GM12878 (cell line): ENCODE measurements around the gene SMOC1. TPM values are rescaled to one million over a fixed set of nuclear protein-coding genes. Genes with fewer than 3 reads are reported as not detected.

Experiments used
- ATAC-seq: fragments of 200-7000 bp; cut with Tn5 transposase; 3 replicates; pipeline ENCODE4 v1.9.1; 2020; ENCODE audit warnings: mild to moderate bottlenecking, moderate library complexity
- BruUV-seq: library from RNA; stranded (reverse); fragments of 400-500 nt; replicated peaks from 2 replicates; lab custom pipeline; 2021; lab: Mats Ljungman, UMichigan
- CTCF ChIA-PET: fragments of 300-600 bp; sonication (Branson Sonifier 250); formaldehyde crosslinking; extraction: SDS; loops from one replicate; lab custom pipeline; 2021; ENCODE audit warnings: inconsistent platforms; lab: Yijun Ruan, JAX
- POLR2A ChIA-PET: fragments of 350-600 bp; formaldehyde crosslinking; extraction: SDS; loops from one replicate; lab custom pipeline; 2021; ENCODE audit warnings: inconsistent platforms; lab: Charles Lee
- RAD21 ChIA-PET: fragments of 300-600 bp; sonication (Branson Sonifier 250); formaldehyde crosslinking; loops from one replicate; lab custom pipeline; 2023; ENCODE audit warnings: antibody characterized with exemption; ENCODE audit not compliant: unreplicated experiment; lab: Charles Lee
- SMC1A ChIA-PET: fragments of 300-600 bp; sonication (Branson Sonifier 250); formaldehyde crosslinking; loops from one replicate; lab custom pipeline; 2023; ENCODE audit not compliant: unreplicated experiment, uncharacterized antibody; lab: Charles Lee
- DNase-seq: peaks from one replicate; pipeline ENCODE4 v3.0.0-alpha.2; 2011; ENCODE audit warnings: low read depth, low spot score
- FAIRE-seq: peaks from 3 replicates; lab custom pipeline; 2011; peaks lifted over from hg19 to GRCh38; lab: Jason Lieb, UNC
- H2AFZ ChIP-seq: 2 replicates; pipeline ENCODE4 v1.6.0; 2011; ENCODE audit warnings: low read depth, low read length, control low read depth; ENCODE audit not compliant: control insufficient read depth
- H3K27ac ChIP-seq: 2 replicates; pipeline ENCODE4 v1.5.1; 2011; ENCODE audit warnings: control low read depth; ENCODE audit not compliant: control insufficient read depth, insufficient read depth
- H3K27me3 ChIP-seq, 2 experiments: replicated peaks in 1 of 2; 2 replicates each; pipeline versions ENCODE4 v1.6.0 to v1.6.1; 2011; ENCODE audit warnings: low read length in 1 of 2; ENCODE audit not compliant: control insufficient read depth in 2 of 2, insufficient read depth in 2 of 2
- H3K36me3 ChIP-seq, 2 experiments: 2 replicates each; pipeline ENCODE4 v1.5.1; 2011; ENCODE audit warnings: low read length in 1 of 2; ENCODE audit not compliant: control insufficient read depth in 2 of 2, insufficient read depth in 2 of 2
- H3K4me1 ChIP-seq: 2 replicates; pipeline ENCODE4 v1.6.1; 2011; ENCODE audit warnings: mild to moderate bottlenecking, low read length, moderate library complexity, mixed read lengths; ENCODE audit not compliant: control insufficient read depth, insufficient read depth
- H3K4me2 ChIP-seq: 2 replicates; pipeline ENCODE4 v1.6.0; 2011; ENCODE audit warnings: control low read depth; ENCODE audit not compliant: control insufficient read depth, insufficient read depth
- H3K4me3 ChIP-seq: fragments of 200-600 bp; sonication (generic); 2 replicates; pipeline ENCODE4 v1.5.1; 2016
- H3K79me2 ChIP-seq: 2 replicates; pipeline ENCODE4 v1.6.0; 2011; ENCODE audit warnings: low read length; ENCODE audit not compliant: control insufficient read depth, insufficient read depth
- H3K9ac ChIP-seq: 2 replicates; pipeline ENCODE4 v1.8.0; 2011; ENCODE audit warnings: low read length, control low read depth, mixed read lengths; ENCODE audit not compliant: control insufficient read depth, insufficient read depth
- H3K9me3 ChIP-seq: replicated peaks from 3 replicates; pipeline ENCODE4 v1.5.1; 2011; ENCODE audit warnings: mild to moderate bottlenecking, low read length; ENCODE audit not compliant: control insufficient read depth, insufficient read depth
- H4K20me1 ChIP-seq: 2 replicates; pipeline ENCODE4 v1.6.0; 2011; ENCODE audit not compliant: control insufficient read depth, insufficient read depth
- E2F4 ChIP-seq: IDR thresholded peaks from 2 replicates; pipeline ENCODE4 v1.6.1; 2012; ENCODE audit warnings: low read depth, low read length, improper control_type of control experiment
- HDAC6 ChIP-seq: fragments of 200-600 bp; sonication (generic); IDR thresholded peaks from one replicate; pipeline ENCODE4 v1.8.0; 2017; ENCODE audit warnings: antibody characterized with exemption; ENCODE audit not compliant: unreplicated experiment
- SREBF1 ChIP-seq: IDR thresholded peaks from 2 replicates; pipeline ENCODE4 v1.6.1; 2012; ENCODE audit warnings: mild to moderate bottlenecking, low read length
- WGBS: methylation state at CpG from one replicate; pipeline ENCODE4 v1.1.6; 2016; ENCODE audit warnings: low lambda C conversion rate; ENCODE audit not compliant: insufficient replicate concordance, insufficient coverage; ENCODE audit errors: missing lambda C conversion rate; 5-methylcytosine and 5-hydroxymethylcytosine counted together
- in situ Hi-C: fragments of 300-500 bp; cut with MboI; formaldehyde crosslinking; loops from 9 replicates; pipeline ENCODE4 v1.14.3; 2018; ENCODE audit warnings: mixed read lengths
- intact Hi-C: fragments of 100-400 bp; cut with micrococcal nuclease; formaldehyde crosslinking; loops from one replicate; pipeline ENCODE4 v1.14.2; 2022; ENCODE audit not compliant: unreplicated experiment
- polyA plus RNA-seq, 11 experiments: library from polyadenylated mRNA; depleted of rRNA in 4 of 11; unstranded in 6 of 11; stranded (reverse) in 5 of 11; fragments of >200 nt; fragmentation: Nextera tagmentation in 4 of 11; fragmentation: Illumina TruSeq in 1 of 11; extraction: Ambion mirVana in 4 of 11; extraction: Trizol in 1 of 11; gene quantifications; 1 replicate in 1 of 11; 2 replicates in 10 of 11; pipeline versions ENCODE4 v1.2.1 to v1.2.3, GENCODE V29; 2011 to 2016; ENCODE audit warnings: inconsistent platforms in 2 of 11, missing spikeins in 2 of 11, low read depth in 1 of 11
- total RNA-seq, 4 experiments: library from RNA; depleted of rRNA in 3 of 4; stranded (reverse); fragments of >200 nt in 3 of 4; fragmentation: Illumina TruSeq in 1 of 4; extraction: Trizol in 1 of 4; gene quantifications; 2 replicates each; pipeline versions ENCODE4 v1.2.1 to v1.2.3, GENCODE V29; 2013 to 2021

Gene SMOC1
- total and polyA plus RNA-seq, 10 of the 15 experiments (the other 5 are each of a cell fraction or from before 2014, with no cell fraction given), result 0.03 to 0.26 (median 0.14) TPM; not detected in 7

- FAIRE-seq, result no peak
Measured at GRCh38 chr14:69982886-69983285, 103.7 kb downstream of the SMOC1 start.

GRCh38 chr14:69983317-69983716, 104.1 kb downstream of the SMOC1 start:
- Histone ChIP-seq H3K9me3 (no peaks in the 10 kb centered on the region), H3K9ac (no peak overlapping the region), H3K27ac (no peak overlapping the region), H3K27me3 (peaks cover 5 to 6% of the 10 kb centered on the region in 2 experiments; a peak in 3 of 4 replicates), H3K4me1 (no peaks in the 10 kb centered on the region), H3K36me3 (no peaks in the 10 kb centered on the region), H3K4me2 (no peak overlapping the region), H4K20me1 (no peaks in the 10 kb centered on the region), H3K79me2 (no peaks in the 10 kb centered on the region), H3K4me3 (no peak overlapping the region), H2AFZ (no peak overlapping the region)
- no peak for DNase-seq
- ChIA-PET RAD21 (no interaction called here), CTCF (interaction anchor here (1.5 kb wide), 1 partner anchor 9 kb away, joined by 4 read pairs; no protein-coding TSS in a partner anchor), POLR2A (no interaction called here), SMC1A (interaction anchor here (1.5 to 1.9 kb wide), 2 partner anchors 12 to 30 kb away, joined by 4 to 5 read pairs; no protein-coding TSS in a partner anchor)
- WGBS, result 2% methylated on average over 4 of the region's 4 CpGs
- ATAC-seq, result no peak
- no peak for FAIRE-seq
- in situ Hi-C loops (no loop called here), intact Hi-C loops (no loop called here)
- BruUV-seq, result no TSS peak
- TF ChIP-seq HDAC6, result no peak

More at GRCh38 chr14:69982886-69983285, 103.7 kb downstream of the SMOC1 start:
- H2AFZ ChIP-seq, result no peak overlapping the region
- no peaks in the 10 kb centered on the region for H3K36me3 ChIP-seq
- H3K27me3 ChIP-seq, result peaks cover 5 to 6% of the 10 kb centered on the region in 2 experiments; a peak in 3 of 4 replicates
- RAD21 ChIA-PET, result no interaction called here
- H3K4me2 ChIP-seq, result no peak overlapping the region
- no peaks in the 10 kb centered on the region for H3K79me2 ChIP-seq
- intact Hi-C loops, result no loop called here
- TF ChIP-seq E2F4, result no peak
- TF ChIP-seq SREBF1, result no peak
- ATAC-seq, result no peak
- POLR2A ChIA-PET, result no interaction called here
- WGBS, result 49% methylated on average over 7 of the region's 7 CpGs
- H3K4me1 ChIP-seq, result no peaks in the 10 kb centered on the region
- no peak overlapping the region for H3K9ac ChIP-seq
- SMC1A ChIA-PET, result interaction anchor here (1.5 kb wide), 1 partner anchor 11 kb away, joined by 5 read pairs; no protein-coding TSS in a partner anchor
- no peaks in the 10 kb centered on the region for H4K20me1 ChIP-seq
- no peak for DNase-seq
- H3K9me3 ChIP-seq, result no peaks in the 10 kb centered on the region
- BruUV-seq, result no TSS peak
- no peak overlapping the region for H3K4me3 ChIP-seq
- H3K27ac ChIP-seq, result no peak overlapping the region
- in situ Hi-C loops, result no loop called here
- CTCF ChIA-PET, result interaction anchor here (1.5 kb wide), 1 partner anchor 10 kb away, joined by 4 read pairs; no protein-coding TSS in a partner anchor
